SU-DHL-6 (cell line): Measurements from ENCODE around the gene CCNF.

Experiments used
- H2AFZ ChIP-seq: fragments of 200-600 bp; sonication (generic); 2 replicates; pipeline ENCODE4 v1.6.1; 2014; ENCODE audit warnings: low read depth, mild to moderate bottlenecking, moderate library complexity, mixed read lengths, antibody characterized with exemption, low read length; ENCODE audit not compliant: severe bottlenecking
- H3F3A ChIP-seq: fragments of 200-600 bp; shearing (Covaris generic); 2 replicates; pipeline ENCODE4 v1.6.0; 2016; ENCODE audit warnings: antibody characterized with exemption, mild to moderate bottlenecking; ENCODE audit not compliant: insufficient read depth
- H3K27ac ChIP-seq: fragments of 200-600 bp; sonication (generic); 2 replicates; pipeline ENCODE4 v1.5.1; 2016; ENCODE audit warnings: low read depth, mild to moderate bottlenecking, low read length, moderate library complexity, mixed read lengths
- H3K27me3 ChIP-seq: fragments of 200-600 bp; sonication (generic), shearing (Covaris generic); 2 replicates; pipeline ENCODE4 v1.6.0; 2014; ENCODE audit warnings: mild to moderate bottlenecking, low read length
- H3K36me3 ChIP-seq: fragments of 200-600 bp; sonication (generic); 2 replicates; pipeline ENCODE4 v1.6.1; 2014; ENCODE audit warnings: mild to moderate bottlenecking, low read length, mixed read lengths
- H3K4me2 ChIP-seq: fragments of 300-600, 200-600 bp; shearing (Covaris generic), sonication (generic); 2 replicates; pipeline ENCODE4 v1.6.0; 2014; ENCODE audit warnings: low read length, low read depth, mild to moderate bottlenecking; ENCODE audit not compliant: poor library complexity, severe bottlenecking
- H3K4me3 ChIP-seq: fragments of 200-600 bp; sonication (generic); 2 replicates; pipeline ENCODE4 v1.5.1; 2014; ENCODE audit warnings: antibody characterized with exemption, low read length, mild to moderate bottlenecking, mixed read lengths; ENCODE audit not compliant: insufficient read depth, poor library complexity, severe bottlenecking
- H3K79me2 ChIP-seq: fragments of 200-600 bp; sonication (generic); 2 replicates; pipeline ENCODE4 v1.6.1; 2014; ENCODE audit warnings: mild to moderate bottlenecking, low read length, moderate library complexity; ENCODE audit not compliant: insufficient read depth
- H3K9ac ChIP-seq: fragments of 200-600 bp; sonication (generic); 2 replicates; pipeline ENCODE4 v1.7.0; 2014; ENCODE audit warnings: mild to moderate bottlenecking, low read length
- H3K9me2 ChIP-seq: fragments of 200-600 bp; sonication (generic); replicated peaks from 2 replicates; pipeline ENCODE4 v1.6.1; 2014; ENCODE audit warnings: low read length; ENCODE audit not compliant: insufficient read depth
- H3K9me3 ChIP-seq: fragments of 200-600 bp; sonication (generic); 2 replicates; pipeline ENCODE4 v1.6.1; 2014; ENCODE audit warnings: low read length, mixed read lengths; ENCODE audit not compliant: insufficient read depth
- H4K20me1 ChIP-seq: fragments of 200-600 bp; sonication (generic); 2 replicates; pipeline ENCODE4 v1.6.1; 2014; ENCODE audit warnings: low read depth, mild to moderate bottlenecking, antibody characterized with exemption, low read length, moderate library complexity, mixed read lengths
- EZH2phosphoT487 ChIP-seq: fragments of 200-600 bp; sonication (generic), shearing (Covaris generic); conservative IDR thresholded peaks from 2 replicates; pipeline ENCODE4 v1.6.1; 2018; ENCODE audit warnings: mild to moderate bottlenecking, antibody characterized with exemption, low read length, moderate library complexity, mixed read lengths
- TF ChIP-seq, protein P1 (sequence below): fragments of 200-600 bp; sonication (generic); IDR thresholded peaks from one replicate; pipeline ENCODE4 v1.5.1; 2017; ENCODE audit warnings: antibody characterized with exemption, mild to moderate bottlenecking, low read length, moderate library complexity; ENCODE audit not compliant: insufficient read depth, poor library complexity, severe bottlenecking

CCNF gene

GRCh38 chr16:2425825-2426430 is 3.3 kb upstream of the CCNF start:
- Histone ChIP-seq H3K79me2 (peaks cover 16% of the 10 kb centered on the region), H3K4me2 (no peak overlapping the region), H3K9me3 (no peaks in the 10 kb centered on the region), H3K4me3 (no peak overlapping the region), H3F3A (no peaks in the 10 kb centered on the region), H3K9ac (no peak overlapping the region), H4K20me1 (0 out of 2 replicates have a peak, but pooled peaks cover 4% of the 10 kb centered on the region), H3K27me3 (no peaks in the 10 kb centered on the region), H2AFZ (no peak overlapping the region), H3K9me2 (no peaks in the 10 kb centered on the region), H3K36me3 (peaks cover 4% of the 10 kb centered on the region; the same call in 1 of the 2 replicates), H3K27ac (no peak overlapping the region)
- no peak for TF ChIP-seq EZH2phosphoT487
- TF ChIP-seq, protein P1, sequence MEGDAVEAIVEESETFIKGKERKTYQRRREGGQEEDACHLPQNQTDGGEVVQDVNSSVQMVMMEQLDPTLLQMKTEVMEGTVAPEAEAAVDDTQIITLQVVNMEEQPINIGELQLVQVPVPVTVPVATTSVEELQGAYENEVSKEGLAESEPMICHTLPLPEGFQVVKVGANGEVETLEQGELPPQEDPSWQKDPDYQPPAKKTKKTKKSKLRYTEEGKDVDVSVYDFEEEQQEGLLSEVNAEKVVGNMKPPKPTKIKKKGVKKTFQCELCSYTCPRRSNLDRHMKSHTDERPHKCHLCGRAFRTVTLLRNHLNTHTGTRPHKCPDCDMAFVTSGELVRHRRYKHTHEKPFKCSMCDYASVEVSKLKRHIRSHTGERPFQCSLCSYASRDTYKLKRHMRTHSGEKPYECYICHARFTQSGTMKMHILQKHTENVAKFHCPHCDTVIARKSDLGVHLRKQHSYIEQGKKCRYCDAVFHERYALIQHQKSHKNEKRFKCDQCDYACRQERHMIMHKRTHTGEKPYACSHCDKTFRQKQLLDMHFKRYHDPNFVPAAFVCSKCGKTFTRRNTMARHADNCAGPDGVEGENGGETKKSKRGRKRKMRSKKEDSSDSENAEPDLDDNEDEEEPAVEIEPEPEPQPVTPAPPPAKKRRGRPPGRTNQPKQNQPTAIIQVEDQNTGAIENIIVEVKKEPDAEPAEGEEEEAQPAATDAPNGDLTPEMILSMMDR = no peak

DNA sequence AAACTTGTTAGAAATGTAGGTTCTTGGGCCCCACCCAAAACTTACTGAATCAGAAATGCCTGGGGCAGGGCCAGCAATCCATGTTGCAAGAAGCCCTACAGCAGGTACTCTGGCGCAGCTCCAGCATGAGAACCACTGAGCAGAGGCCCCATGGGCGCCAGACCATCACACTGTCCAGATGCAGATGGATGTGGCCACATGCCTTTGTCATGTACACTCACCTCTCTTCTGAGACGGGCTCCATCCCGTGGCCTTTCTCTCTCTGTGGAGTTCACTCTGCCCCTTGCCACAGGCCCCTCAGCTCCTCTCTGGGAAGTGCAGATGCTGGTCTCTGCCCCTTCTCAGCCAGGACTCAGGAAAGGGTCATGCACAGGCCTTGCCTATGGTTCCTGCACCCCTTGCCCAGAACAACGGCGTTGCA is 2.3 kb upstream of the CCNF start:
- Histone ChIP-seq H3K9me3 (no peaks in the 10 kb centered on the region), H3F3A (no peaks in the 10 kb centered on the region), H3K36me3 (peaks cover 8% of the 10 kb centered on the region; the same call in 1 of the 2 replicates), H3K27ac (no peak overlapping the region), H3K4me3 (no peak overlapping the region), H3K4me2 (no peak overlapping the region), H3K79me2 (peaks cover 25% of the 10 kb centered on the region), H3K9me2 (no peaks in the 10 kb centered on the region), H4K20me1 (0 out of 2 replicates have a peak, but pooled peaks cover 7% of the 10 kb centered on the region), H2AFZ (no peak overlapping the region), H3K9ac (no peak overlapping the region), H3K27me3 (no peaks in the 10 kb centered on the region)
- no peak for TF ChIP-seq EZH2phosphoT487
- TF ChIP-seq, protein P1 = no peak

- H3K4me3 ChIP-seq = no peak overlapping the region
- H3K4me2 ChIP-seq = peak overlapping the region; percentile 82
Measured at GRCh38 chr16:2427526-2427925, 1.7 kb upstream of the CCNF start.

More at GRCh38 chr16:2427526-2427925, 1.7 kb upstream of the CCNF start:
- H3F3A ChIP-seq = no peaks in the 10 kb centered on the region
- peaks cover 31% of the 10 kb centered on the region for H3K79me2 ChIP-seq
- H3K36me3 ChIP-seq = peaks cover 9% of the 10 kb centered on the region
- 0 out of 2 replicates have a peak, but pooled peaks cover 7% of the 10 kb centered on the region for H4K20me1 ChIP-seq
- H2AFZ ChIP-seq = no peak overlapping the region
- TF ChIP-seq, protein P1 = no peak
- TF ChIP-seq EZH2phosphoT487 = no peak
- no peaks in the 10 kb centered on the region for H3K9me3 ChIP-seq
- H3K27ac ChIP-seq = no peak overlapping the region
- H3K9me2 ChIP-seq = no peaks in the 10 kb centered on the region
- H3K27me3 ChIP-seq = no peaks in the 10 kb centered on the region
- peak overlapping the region; percentile 96 for H3K9ac ChIP-seq
